GM21528 (cell line): ENCODE measurements around the gene UBE2G2.

Source experiments
- ATAC-seq: cut with Tn5 transposase; IDR thresholded peaks from one replicate; pipeline ENCODE4 v1.9.1; 2021; ENCODE audit warnings: mild to moderate bottlenecking, moderate library complexity; ENCODE audit not compliant: unreplicated experiment, low FRiP score

Gene UBE2G2

GRCh38 chr21:44732956-44733355 is 68.7 kb downstream of the UBE2G2 start:
- no peak for ATAC-seq

GRCh38 chr21:44732263-44732662 is 69.4 kb downstream of the UBE2G2 start:
- no peak for ATAC-seq

- ATAC-seq, result no peak
These were observed 70.6 kb downstream of the UBE2G2 start for GRCh38 chr21:44730951-44731579.

GRCh38 chr21:44730028-44730395 is 71.6 kb downstream of the UBE2G2 start:
- no peak for ATAC-seq

GRCh38 chr21:44729336-44730027 is 72.1 kb downstream of the UBE2G2 start:
- no peak for ATAC-seq

GRCh38 chr21:44728716-44729115 is 72.9 kb downstream of the UBE2G2 start:
- no peak for ATAC-seq

- ATAC-seq, result no peak
These were observed 73.9 kb downstream of the UBE2G2 start for GRCh38 chr21:44727757-44728156.

GRCh38 chr21:44727321-44727720 is 74.3 kb downstream of the UBE2G2 start:
- no peak for ATAC-seq

GRCh38 chr21:44726826-44727225 is 74.8 kb downstream of the UBE2G2 start:
- no peak for ATAC-seq

- no peak for ATAC-seq
These were observed 76.7 kb downstream of the UBE2G2 start for GRCh38 chr21:44724926-44725325.

GRCh38 chr21:44724196-44724595 is 77.4 kb downstream of the UBE2G2 start:
- no peak for ATAC-seq

GRCh38 chr21:44723177-44724131 is 78.2 kb downstream of the UBE2G2 start:
- no peak for ATAC-seq

- ATAC-seq, result no peak
These were observed 78.9 kb downstream of the UBE2G2 start for GRCh38 chr21:44722731-44723130.

- no peak for ATAC-seq
These were observed 81.5 kb downstream of the UBE2G2 start for GRCh38 chr21:44720170-44720569.
